GM18507 (cell line): ENCODE results near the gene GDI1.

ENCODE experiments used
- DNase-seq: peaks from one replicate; pipeline ENCODE4 v3.0.0; 2011; ENCODE audit warnings: low read depth; ENCODE audit not compliant: insufficient read length; ENCODE audit errors: extremely low spot score
- FAIRE-seq: peaks from 2 replicates; lab custom pipeline; 2011; peaks lifted over from hg19 to GRCh38; lab: Jason Lieb, UNC

Gene GDI1

GRCh38 chrX:154489182-154489581 is 52.2 kb downstream of the GDI1 start:
- DNase-seq (no peak), FAIRE-seq (no peak)

- no peak for FAIRE-seq
Observed at GRCh38 chrX:154490021-154490413, 53.1 kb downstream of the GDI1 start.

DNA sequence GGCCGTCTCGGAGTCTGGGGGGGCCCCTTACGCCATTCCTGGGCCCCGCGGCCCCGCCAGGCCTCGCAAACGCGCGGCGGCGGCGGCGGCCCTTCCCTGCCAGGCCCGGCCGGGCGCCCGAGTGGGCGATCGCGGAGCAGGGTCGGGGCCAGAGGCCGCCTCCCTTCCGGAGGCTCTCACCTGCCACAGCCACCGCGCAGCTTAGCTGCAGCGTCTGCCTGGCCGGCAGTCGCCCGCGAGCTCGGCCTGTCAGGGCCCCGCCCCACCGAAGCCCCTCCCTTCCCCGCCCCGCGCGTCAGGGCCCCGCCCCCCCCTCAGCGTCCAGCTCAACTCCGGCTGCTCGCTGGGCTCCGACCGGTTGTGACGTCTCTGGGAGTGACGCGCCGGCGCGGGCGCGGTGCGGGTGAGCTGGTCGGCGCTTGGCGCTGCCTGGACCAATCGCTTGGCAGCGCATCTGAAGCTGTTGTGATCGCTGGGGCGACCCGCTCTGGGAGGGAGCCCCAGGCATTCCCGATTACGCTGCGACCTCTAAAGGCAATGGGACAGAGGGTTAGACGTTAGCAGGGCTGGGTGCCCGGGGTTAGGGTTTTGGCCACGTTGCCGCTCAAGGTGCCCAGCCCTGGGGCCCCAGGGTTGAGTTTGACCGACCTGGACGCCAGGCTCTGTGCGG is 53.6 kb downstream of the GDI1 start, which contains the start of gene SLC10A3:
Gene SLC10A3, minus strand, starts transcription at position 216 of the 670 bp plus-strand sequence. CDS start 1,689 bp downstream, outside the sequence.
- DNase-seq (peak; percentile 74), FAIRE-seq (peak; percentile 100)

More at GRCh38 chrX:154490021-154490413, 53.1 kb downstream of the GDI1 start:
- DNase-seq = no peak
